ENCODE results near the gene DMD.

The DMD gene

GRCh38 chrX:31420711-31421151 is 1790.6 kb downstream of the DMD start:
- Histone ChIP-seq H3K4me2 (ENCODE audit: insufficient read depth, low read length) (no peak overlapping the region), H3K9ac (ENCODE audit: low read depth, low read length) (no peak overlapping the region), H4K20me1 (ENCODE audit: insufficient read depth, low read length) (no peaks in the 10 kb centered on the region), H3K27ac (ENCODE audit: low read length) (no peak overlapping the region), H3K36me3 (ENCODE audit: insufficient read depth, low read length) (no peaks in the 10 kb centered on the region), H3K4me3 (ENCODE audit: low read depth in 1 of 2, low read length in 2 of 2) (no peak overlapping the region), H2AFZ (ENCODE audit: low read depth, low read length) (no peak overlapping the region), H3K27me3 (ENCODE audit: insufficient read depth, low read length, poor library complexity) (no peaks in the 10 kb centered on the region), H3K4me1 (ENCODE audit: insufficient read depth, low read length) (no peaks in the 10 kb centered on the region), H3K79me2 (ENCODE audit: insufficient read depth, low read length) (no peaks in the 10 kb centered on the region), H3K9me3 (ENCODE audit: insufficient read depth, low read length, severe bottlenecking) (no peaks in the 10 kb centered on the region)
- TF ChIP-seq CTCF (IDR thresholded peaks at IDR 0.05; ENCODE audit: borderline replicate concordance, extremely low read depth, low read length, poor library complexity, severe bottlenecking) = no peak
- no peak for TF ChIP-seq EZH2 (IDR thresholded peaks at IDR 0.05; ENCODE audit: borderline replicate concordance, low read depth, low read length, severe bottlenecking)
- ATAC-seq (ENCODE audit: insufficient read depth, low read depth) (no peak), DNase-seq (no peak)

GRCh38 chrX:31420302-31420701 is 1791.0 kb downstream of the DMD start:
- Histone ChIP-seq H3K27me3 (ENCODE audit: insufficient read depth, low read length, poor library complexity) (no peaks in the 10 kb centered on the region), H3K36me3 (ENCODE audit: insufficient read depth, low read length) (no peaks in the 10 kb centered on the region), H3K4me3 (ENCODE audit: low read depth in 1 of 2, low read length in 2 of 2) (no peak overlapping the region), H3K9ac (ENCODE audit: low read depth, low read length) (no peak overlapping the region), H3K27ac (ENCODE audit: low read length) (no peak overlapping the region), H3K4me2 (ENCODE audit: insufficient read depth, low read length) (no peak overlapping the region), H3K4me1 (ENCODE audit: insufficient read depth, low read length) (no peaks in the 10 kb centered on the region), H4K20me1 (ENCODE audit: insufficient read depth, low read length) (no peaks in the 10 kb centered on the region), H3K9me3 (ENCODE audit: insufficient read depth, low read length, severe bottlenecking) (no peaks in the 10 kb centered on the region), H3K79me2 (ENCODE audit: insufficient read depth, low read length) (no peaks in the 10 kb centered on the region), H2AFZ (ENCODE audit: low read depth, low read length) (no peak overlapping the region)
- no peak for ATAC-seq (ENCODE audit: insufficient read depth, low read depth)
- DNase-seq = no peak
- TF ChIP-seq EZH2 (IDR thresholded peaks at IDR 0.05; ENCODE audit: borderline replicate concordance, low read depth, low read length, severe bottlenecking) = no peak
- TF ChIP-seq CTCF (IDR thresholded peaks at IDR 0.05; ENCODE audit: borderline replicate concordance, extremely low read depth, low read length, poor library complexity, severe bottlenecking) = no peak

- no peak overlapping the region for H3K27ac ChIP-seq (ENCODE audit: low read length)
- H3K4me2 ChIP-seq (ENCODE audit: insufficient read depth, low read length) = no peak overlapping the region
- H3K9me3 ChIP-seq (ENCODE audit: insufficient read depth, low read length, severe bottlenecking) = no peaks in the 10 kb centered on the region
- no peak overlapping the region for H2AFZ ChIP-seq (ENCODE audit: low read depth, low read length)
- H3K4me3 ChIP-seq (ENCODE audit: low read depth in 1 of 2, low read length in 2 of 2) = no peak overlapping the region
- no peak for ATAC-seq (ENCODE audit: insufficient read depth, low read depth)
- H3K27me3 ChIP-seq (ENCODE audit: insufficient read depth, low read length, poor library complexity) = no peaks in the 10 kb centered on the region
- TF ChIP-seq EZH2 (IDR thresholded peaks at IDR 0.05; ENCODE audit: borderline replicate concordance, low read depth, low read length, severe bottlenecking) = no peak
- no peak for TF ChIP-seq CTCF (IDR thresholded peaks at IDR 0.05; ENCODE audit: borderline replicate concordance, extremely low read depth, low read length, poor library complexity, severe bottlenecking)
- H3K36me3 ChIP-seq (ENCODE audit: insufficient read depth, low read length) = no peaks in the 10 kb centered on the region
- no peaks in the 10 kb centered on the region for H3K79me2 ChIP-seq (ENCODE audit: insufficient read depth, low read length)
- no peak overlapping the region for H3K9ac ChIP-seq (ENCODE audit: low read depth, low read length)
- no peak for DNase-seq
- no peaks in the 10 kb centered on the region for H4K20me1 ChIP-seq (ENCODE audit: insufficient read depth, low read length)
- no peaks in the 10 kb centered on the region for H3K4me1 ChIP-seq (ENCODE audit: insufficient read depth, low read length)
Observed at GRCh38 chrX:31397119-31397518, 1814.2 kb downstream of the DMD start.

GRCh38 chrX:31392513-31392912 is 1818.8 kb downstream of the DMD start:
- no peak overlapping the region for H3K27ac ChIP-seq (ENCODE audit: low read length)

More at GRCh38 chrX:31392513-31392912, 1818.8 kb downstream of the DMD start:
- Histone ChIP-seq H3K4me1 (ENCODE audit: insufficient read depth, low read length) (no peaks in the 10 kb centered on the region), H2AFZ (ENCODE audit: low read depth, low read length) (no peak overlapping the region), H3K79me2 (ENCODE audit: insufficient read depth, low read length) (no peaks in the 10 kb centered on the region), H3K36me3 (ENCODE audit: insufficient read depth, low read length) (no peaks in the 10 kb centered on the region), H4K20me1 (ENCODE audit: insufficient read depth, low read length) (no peaks in the 10 kb centered on the region), H3K9me3 (ENCODE audit: insufficient read depth, low read length, severe bottlenecking) (no peaks in the 10 kb centered on the region), H3K4me3 (ENCODE audit: low read depth in 1 of 2, low read length in 2 of 2) (no peak overlapping the region), H3K9ac (ENCODE audit: low read depth, low read length) (no peak overlapping the region), H3K4me2 (ENCODE audit: insufficient read depth, low read length) (no peak overlapping the region), H3K27me3 (ENCODE audit: insufficient read depth, low read length, poor library complexity) (no peaks in the 10 kb centered on the region)
- DNase-seq = no peak
- no peak for ATAC-seq (ENCODE audit: insufficient read depth, low read depth)
- no peak for TF ChIP-seq EZH2 (IDR thresholded peaks at IDR 0.05; ENCODE audit: borderline replicate concordance, low read depth, low read length, severe bottlenecking)
- TF ChIP-seq CTCF (IDR thresholded peaks at IDR 0.05; ENCODE audit: borderline replicate concordance, extremely low read depth, low read length, poor library complexity, severe bottlenecking) = no peak

Measured in DND-41 (cell line).